ENCODE results near the gene IMPG2.
"Not testable (repeated sequence)": the region's sequence is repeated elsewhere in the genome, so short reads cannot be mapped to it uniquely, and the experiment has no call there.

Gene IMPG2

DNA sequence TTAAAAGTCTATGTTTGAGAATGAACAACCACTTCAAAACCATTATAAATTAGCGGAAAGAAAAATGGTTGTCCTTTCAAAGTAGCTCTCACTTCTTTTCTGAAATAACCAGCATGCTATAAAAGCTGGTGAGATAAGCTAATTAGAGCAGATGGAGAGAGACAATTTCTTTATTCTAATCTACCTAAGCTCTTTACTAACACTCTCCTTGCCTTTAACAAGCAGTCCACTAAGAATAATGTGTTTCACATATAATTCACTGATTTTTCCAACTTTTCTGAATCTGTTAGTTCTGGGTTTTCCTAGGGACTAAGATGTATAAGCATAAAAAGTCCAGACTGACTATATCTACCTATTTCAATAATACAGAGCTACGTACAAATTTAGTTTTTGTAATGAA, at the start of gene IMPG2:
Gene IMPG2, minus strand, starts transcription at position 101 of the 400 bp plus-strand sequence. CDS start 203 bp downstream, outside the sequence.
- DNase-seq = no peak

DNA sequence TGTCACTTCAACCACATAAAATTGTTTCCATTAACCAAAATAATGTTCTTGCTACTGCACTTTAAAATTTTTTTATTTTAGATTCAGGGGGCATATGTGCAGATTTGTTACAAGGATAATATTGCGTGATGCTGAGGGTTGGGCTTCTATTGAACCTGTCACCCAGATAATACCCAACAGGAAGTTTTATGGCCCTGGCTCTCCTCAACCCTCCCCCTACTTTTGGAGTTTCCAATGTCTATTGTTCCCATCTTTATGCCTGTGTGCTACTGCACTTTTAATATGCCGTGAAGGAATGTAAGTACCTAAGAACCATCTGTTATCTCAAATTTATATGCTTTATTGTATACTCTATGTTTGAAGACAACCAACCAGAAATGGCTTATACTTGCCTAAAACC, 42.0 kb upstream of the IMPG2 start:
- no peak for DNase-seq

DNA sequence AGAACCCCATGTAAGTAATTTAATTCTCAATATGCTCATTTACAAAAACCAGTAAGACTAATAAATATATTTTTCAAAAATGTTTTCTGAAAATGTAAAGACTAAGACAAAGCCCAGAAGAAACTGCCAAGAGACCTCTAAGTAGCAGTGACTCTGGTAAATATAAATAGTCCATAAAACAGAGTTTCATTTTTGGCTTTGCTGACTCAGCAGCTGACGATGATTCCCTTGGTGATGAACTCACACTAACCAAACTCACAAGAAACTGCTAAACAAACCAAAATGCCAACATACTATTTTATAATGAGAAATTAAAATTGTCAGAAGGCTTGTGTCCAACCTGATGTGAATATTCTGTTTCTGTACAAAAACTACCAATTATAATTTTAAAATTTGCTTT, 31.5 kb upstream of the IMPG2 start:
- no peak for DNase-seq

DNA sequence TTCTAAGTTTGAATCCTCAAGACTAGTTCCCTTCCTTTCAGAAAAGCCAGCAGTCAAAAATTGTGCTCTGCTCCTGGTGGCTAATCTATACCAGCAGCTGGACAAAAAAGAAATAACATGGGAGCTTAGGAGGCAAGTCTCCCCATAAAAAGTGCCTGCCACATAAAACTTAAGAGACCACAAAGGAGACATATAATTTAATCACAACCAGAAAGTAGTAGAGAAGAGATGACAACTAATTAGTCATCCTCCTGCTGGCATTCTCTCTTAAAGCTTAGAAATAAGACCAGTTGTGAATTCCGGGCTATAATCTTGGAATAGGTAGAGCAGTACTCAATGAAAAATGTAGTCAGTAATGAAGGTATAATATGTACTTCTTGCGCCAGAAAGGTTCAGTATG, 20.2 kb upstream of the IMPG2 start:
- no peak for DNase-seq

DNA sequence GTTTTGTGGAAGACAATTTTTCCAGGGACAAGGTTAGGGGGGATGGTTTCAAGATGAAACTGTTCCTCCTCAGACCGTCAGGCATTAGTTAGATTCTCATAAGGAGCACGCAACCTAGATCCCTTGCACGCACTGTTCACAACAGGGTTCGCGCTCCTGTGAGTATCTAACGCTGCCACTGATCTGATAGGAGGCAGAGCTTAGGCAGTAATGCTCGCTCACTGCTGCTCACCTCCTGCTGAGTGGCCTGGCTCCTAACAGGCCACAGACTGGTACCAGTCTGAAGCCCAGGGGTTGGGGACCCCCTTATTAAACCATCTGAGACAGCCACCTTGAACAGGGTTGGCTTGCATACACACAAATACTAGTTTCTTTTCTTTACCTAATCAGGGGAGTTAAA, 13.5 kb upstream of the IMPG2 start:
- no peak for DNase-seq

DNA sequence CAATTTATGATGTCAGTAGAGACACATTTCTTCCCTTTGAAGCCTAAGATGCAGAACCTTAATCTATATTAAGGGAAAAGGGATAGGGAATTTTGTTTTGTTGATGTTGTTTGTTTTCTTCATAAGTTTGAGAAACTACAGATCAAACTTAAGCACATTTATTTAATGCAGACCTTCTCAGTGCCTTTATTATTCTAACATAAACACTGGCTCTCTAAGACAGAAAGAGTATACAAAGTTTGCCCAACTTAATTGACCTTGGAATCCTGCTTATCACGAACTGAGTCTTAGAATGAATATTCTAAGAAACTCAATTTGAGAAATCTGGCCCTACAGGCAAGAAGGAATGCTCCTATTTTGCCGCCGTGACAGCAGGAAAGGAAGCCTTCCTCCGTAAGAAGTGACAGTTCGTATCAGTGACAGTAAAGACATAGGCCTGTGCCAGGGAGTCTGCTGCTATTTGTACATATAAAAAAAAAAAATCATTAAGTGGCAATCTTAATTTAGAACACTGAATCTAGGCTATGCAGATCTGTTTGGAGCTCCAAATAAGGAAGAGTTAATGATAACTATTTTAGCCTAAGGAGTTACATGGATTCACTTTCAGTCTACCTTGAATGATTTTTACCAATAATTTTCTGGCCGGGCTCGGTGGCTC, 8.8 kb upstream of the IMPG2 start:
- DNase-seq = no peak

DNA sequence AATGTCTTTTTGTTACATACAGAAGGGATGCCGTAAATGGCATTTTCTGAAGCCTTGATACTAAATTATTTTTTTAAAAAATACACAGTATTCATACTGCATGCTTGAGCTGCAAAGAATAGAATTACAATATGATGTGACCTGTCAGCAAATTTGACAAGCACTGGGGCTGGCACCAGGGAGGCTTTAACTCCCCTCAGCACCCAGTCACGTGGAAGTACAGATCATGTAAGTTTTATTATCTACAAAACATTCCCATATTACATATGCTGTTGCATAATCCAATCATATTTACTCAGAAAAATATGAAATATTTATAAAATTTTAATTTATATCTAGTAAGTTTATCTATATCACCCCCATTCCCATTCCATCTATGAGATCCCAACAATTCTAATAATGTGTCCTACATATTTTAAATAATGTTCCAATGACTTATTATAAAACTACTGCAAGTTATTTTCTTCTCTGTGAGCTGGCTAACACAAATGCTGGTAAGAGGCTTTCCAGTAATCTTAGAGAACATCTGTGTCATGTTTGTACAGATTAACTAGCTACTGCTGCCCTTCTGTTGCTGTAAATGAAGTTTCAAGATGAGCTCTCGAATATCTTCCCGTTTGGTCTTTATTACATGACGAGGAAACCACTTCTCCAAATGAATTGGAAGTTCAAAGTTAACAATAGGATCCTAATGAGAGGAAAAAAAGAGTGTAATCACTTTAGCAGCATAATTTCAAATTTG, 5.2 kb upstream of the IMPG2 start:
- DNase-seq = no peak

DNA sequence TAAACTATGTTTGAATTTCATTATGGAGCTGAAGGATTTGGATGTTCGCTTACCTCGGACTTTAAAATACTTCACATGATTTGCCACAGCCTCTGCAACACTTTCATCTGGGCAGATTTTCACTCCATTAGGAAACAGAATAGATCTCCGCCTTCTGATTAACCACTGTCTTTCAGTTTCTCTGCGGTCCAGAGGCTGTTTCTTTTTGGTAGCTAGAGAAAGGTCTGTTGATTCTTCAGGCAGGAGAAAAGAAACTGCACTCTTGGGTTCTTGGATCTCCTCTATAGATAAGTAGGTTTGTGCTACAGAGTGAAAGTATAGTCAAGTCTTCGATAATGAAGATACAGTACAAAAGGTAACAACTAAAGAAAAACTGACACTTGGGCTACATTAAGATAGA, 844 bp downstream of the IMPG2 start:
- DNase-seq = no peak

DNA sequence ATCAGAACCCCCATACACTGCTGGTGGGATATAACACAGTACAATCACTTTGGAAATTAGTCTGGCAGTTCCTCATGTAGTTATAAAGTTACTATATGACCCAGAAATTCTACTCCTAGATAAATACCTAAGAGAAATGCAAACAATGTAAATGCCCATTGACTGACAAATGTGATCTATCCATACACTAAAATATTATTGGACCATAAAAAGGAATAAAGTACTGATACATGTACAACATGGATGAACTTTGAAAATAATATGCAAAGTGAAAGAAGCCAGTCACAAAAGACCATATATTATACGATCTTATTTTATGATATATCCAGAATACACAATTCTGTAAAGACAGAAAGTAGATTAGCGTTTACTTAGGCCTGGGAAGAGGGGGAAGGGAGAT, 7.8 kb downstream of the IMPG2 start:
- DNase-seq = no peak

DNA sequence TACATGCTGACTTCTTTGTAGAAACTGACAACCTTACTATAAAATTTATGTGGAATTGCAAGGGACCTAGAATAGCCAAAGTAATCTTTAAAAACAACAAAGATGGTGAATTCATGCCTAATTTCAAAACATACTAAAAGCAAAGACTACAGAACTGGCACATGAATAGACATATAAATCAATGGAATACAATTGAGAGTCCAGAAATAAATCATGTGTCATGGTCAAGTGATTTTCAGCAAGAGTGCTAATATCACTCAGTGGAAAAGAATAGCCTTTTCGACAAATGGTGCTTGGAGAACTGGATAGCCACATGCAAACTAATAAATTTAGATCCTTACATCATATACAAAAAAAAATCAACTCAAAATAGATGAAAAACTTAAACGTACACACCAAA, 8.7 kb downstream of the IMPG2 start:
- DNase-seq = no peak

DNA sequence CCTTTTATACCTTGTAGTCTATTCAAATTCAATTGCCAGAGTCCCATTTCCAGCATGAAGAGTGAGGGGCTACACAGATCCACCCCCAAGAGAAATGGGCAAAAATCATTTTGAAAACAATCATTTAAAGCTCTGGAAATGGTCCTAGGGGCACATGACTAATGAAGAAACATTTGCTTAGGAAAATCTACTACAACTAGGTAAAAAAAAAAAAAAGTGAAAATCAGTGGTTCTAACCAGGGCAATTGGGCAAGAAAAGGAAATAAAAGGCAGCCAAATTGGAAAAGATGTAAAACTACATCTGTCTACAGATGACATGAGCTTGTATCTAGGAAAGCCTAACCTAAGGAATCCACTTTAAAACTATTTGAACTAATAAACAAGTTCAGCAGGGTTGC, 9.4 kb downstream of the IMPG2 start:
- no peak for DNase-seq

DNA sequence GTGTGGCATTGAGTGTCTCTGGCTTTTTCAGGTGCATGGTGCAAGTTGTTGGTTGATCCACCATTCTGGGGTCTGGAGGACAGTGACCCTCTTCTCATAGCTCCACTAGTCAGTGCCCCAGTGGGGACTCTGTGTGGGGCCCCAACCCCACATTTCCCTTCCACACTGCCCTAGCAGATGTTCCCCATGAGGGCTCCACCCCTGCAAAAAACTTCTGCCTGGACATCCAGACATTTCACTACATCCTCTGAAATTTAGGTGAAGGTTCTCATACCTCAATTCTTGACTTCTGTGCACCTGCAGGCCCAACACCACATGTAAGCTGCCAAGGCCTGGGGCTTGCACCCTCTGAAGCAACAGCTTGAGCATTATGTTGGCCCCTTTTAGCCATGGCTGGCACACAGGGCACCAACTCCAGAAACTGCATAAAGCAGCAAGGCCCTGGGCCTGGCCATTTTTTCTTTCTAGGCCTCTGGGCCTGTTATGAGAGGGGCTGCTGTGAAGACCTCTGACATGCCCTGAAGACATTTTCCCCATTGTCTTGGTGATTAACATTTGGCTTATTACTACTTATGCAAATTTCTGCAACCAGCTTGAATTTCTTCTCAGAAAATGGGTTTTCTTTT, 12.1 kb downstream of the IMPG2 start:
- DNase-seq = not testable (repeated sequence)

DNA sequence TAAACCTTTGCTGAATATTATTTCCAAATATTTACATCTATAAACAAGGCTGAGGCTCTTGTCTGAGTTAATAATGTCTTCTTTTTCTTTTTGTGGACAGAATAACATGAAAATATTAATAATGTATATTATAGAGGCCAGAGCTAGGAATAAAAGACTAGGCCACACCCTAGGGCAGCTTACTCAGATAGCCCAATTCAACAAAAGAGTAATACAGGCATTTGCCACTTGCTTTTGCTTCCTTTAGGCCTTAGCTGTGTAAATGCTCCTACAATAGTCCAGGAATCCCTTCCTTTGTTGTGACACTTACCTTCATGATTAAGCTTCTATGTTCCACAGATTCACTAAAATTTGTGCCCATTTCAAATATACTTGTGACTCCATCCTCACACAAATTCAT, 16.5 kb downstream of the IMPG2 start:
- DNase-seq = no peak

DNA sequence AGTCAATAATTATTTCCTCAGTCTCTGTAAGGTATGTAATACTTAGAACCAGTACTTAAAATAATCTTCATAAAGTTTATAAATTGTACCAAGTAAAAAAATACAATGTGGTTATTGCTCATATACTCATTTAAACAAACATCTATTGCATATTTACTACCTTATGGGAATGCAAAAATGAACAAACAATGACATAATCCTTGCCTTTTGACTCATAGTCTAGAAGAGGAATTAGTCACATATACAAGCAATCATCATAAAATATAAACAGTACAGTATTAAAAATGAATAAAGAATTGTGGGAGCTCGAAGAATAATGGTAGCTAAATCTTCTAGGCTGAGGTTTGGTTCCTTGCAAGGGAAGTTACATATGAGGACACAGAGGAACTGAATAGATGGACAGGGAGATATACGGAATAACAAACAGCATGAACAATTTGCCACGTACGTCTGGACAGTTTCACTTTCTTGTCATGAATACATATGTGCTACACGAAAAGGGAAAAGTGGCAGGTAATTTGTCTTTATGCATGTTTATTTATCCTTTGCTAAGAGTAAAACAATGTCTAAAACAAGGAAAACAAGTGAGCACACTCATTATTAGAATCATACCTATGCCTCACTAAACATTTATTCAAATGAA, 17.2 kb downstream of the IMPG2 start:
- DNase-seq = no peak

DNA sequence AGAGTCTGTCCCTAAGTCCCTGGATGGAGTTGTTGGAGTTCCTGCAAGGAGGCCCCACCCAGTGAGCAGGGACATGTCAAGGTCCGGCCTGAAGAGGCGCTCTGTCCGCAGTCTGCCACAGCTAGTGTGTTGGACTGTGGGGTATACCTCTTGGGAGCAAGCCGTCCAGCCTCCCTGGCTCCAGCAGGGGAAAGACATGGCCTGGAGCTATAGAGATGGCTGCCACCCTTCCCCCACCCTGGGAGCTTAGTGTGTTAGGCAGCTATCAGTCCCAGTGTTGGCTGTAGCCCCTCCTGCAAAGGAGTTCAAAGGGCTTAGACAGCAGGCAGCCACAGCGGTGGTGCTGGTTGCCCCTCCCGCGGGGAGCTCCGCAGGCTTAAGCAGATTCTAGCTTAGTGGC, 20.3 kb downstream of the IMPG2 start:
- peak; percentile 57 for DNase-seq

DNA sequence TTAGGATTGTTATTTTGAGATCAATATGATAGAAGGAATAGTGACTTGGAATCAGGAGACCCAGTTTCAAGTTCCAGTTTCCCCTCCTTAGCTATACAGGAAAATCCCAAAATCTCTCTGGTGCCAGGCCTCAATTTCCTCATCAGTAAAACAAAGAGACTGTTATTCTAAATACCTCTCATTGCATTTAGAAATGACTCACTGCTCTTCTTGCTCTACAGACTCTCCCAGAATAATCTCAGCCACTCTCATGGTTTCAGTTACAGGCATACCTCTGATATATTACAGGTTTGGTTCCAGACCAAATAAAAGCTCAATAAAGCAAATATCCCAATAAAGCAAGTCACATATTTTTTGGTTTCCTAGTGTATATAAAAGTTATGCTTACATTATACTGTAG, 28.3 kb downstream of the IMPG2 start:
- DNase-seq = no peak

DNA sequence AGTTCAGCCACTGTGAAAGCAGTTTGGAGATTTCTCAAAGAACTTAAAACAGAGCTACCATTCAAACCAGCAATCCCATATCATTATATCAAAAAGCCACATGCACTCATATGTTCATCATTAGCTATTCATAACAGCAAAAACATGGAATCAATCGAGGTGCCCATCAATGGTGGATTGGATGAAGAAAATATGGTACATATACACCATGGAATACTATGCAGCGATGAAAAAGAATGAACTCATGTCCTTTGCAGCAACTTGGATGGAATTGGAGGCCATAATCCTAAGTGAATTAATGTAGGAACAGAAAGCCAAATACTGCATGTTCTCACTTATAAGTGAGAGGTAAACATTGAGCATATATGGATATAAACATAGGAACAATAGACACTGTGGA, 32.1 kb downstream of the IMPG2 start:
- DNase-seq = no peak

DNA sequence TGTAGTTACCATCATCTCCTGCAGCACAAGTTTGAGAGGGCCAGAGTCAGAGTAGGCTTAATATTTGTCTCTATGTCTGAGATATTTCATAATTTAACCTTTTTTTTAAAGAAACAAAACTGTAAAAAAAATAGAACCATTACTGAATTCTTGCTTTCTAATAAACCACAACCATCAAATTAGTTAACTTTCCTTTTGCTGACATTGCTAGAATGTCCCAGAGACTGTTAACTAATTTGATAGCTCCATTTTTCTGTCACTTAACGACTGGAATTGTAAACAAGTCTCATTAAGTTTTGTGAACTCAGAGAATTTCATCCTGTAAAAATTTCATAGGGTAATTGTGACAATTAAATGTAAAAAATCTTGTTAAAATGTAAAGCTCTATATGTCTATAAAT, 35.6 kb downstream of the IMPG2 start:
- DNase-seq = no peak

DNA sequence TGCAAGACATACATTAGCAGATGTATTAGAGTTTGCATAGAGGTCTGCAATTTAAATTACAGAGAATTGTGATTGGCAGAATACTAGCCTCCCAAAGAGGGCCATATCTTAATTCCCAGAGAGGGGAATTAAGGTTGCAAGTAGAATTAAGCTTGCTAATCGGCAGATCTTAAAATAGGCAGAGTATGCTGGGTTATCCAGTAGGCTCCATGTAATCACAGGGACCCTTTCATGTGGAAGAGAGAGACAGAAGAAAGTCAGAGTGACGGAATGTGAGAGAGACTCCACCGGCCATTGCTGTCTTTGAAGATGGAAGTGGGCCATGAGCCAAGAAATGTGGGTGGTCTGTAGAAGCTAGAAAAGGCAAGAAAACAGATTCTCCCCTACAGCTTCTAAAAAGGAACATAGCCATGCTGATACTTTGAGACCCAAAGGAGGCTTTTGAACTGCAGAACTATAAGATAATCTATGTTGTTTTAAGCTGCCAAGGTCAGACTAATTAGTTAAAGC, 38.8 kb downstream of the IMPG2 start:
- no peak for DNase-seq

DNA sequence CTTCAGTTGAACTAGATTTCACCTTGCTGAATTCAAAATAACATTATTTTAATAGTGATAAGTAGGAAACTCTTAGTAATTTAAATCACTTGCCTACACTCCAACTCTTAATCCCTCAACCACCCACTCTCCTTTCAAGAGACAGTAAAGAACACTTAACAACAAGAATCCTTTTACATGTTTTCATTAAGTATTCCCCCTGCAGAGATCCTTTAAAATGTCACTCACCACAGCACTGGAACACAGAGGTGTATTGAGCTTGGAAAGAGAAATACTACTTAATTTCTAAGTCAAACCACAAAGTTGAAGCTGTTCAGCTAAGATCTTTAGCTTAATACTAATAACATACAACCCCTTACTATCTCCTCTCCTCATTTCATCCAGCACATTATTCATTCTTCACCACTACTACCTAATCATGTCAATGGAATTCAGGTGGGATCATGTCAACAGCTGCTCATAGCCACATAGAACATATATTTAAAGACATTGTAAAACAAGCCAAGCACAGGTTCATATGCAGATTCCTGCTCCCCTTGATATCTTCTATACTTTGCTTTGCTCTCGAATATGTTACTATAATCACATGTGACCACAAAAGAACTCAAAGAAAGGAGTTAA, 40.5 kb downstream of the IMPG2 start:
- DNase-seq = no peak

DNA sequence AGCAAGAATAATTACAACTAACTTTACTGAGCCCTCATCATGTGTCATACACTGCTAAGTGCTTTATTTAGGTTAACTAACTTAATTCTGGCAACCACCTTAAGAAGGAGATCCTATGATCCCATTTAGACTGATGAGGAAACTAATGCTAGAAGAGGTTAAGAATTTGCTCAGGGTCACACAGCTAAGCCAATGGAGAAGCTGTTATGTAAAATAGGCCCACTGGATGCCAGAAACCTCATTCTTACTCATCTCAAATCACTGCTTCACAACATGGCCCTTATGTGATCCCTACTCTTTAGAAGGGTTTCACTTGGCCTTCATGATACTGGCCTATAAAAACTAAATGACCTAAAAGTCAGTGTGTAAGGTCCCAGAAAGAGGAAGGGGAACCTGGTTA, 41.2 kb downstream of the IMPG2 start:
- no peak for DNase-seq

DNA sequence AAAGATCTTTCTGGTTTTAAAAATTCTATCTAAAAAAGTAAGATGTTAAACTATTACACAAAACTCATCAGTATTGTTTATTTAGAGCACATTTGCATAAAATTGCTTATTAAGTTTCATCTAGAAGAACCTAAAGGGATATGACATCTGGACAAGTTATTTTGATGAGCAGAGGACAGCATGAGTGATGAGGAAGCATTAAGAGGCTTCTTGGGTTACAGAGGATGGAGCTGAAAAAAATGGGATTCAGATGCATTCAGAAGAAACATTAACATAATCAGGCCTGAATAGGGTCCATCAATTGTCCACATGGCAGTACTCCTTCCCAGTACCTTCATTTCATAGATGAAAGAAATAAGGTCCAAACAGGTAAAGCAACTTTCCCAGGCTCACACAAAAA, 41.6 kb downstream of the IMPG2 start:
- no peak for DNase-seq

DNA sequence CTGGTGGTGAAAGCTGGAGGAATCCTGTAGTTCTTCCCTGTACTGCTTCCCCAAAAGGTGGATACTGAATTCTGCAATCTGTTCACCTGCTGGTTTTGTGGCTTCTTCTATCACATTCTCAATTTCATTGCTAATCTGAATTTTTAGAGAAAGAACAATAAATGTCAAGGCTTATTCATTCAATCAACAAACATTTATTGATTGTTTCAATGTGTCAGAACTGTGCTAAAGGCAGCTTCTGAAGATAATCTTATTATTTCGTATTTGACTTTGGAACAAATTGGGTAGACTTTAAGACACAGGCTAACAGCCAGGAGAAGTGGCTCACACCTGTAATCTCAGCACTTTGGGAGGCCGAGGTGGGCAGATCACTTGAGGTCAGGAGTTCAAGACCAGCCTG, 46.8 kb downstream of the IMPG2 start:
- DNase-seq = no peak

Measured in islet precursor cell (in vitro differentiated cells).